MM.1S (cell line): Measurements from ENCODE around the gene KRT73.

ENCODE experiments used
- DNase-seq: peaks from one replicate; pipeline ENCODE4 v3.0.0-alpha.2; 2015
- H2AFZ ChIP-seq: fragments of 300-600 bp; sonication (generic); 2 replicates; pipeline ENCODE4 v1.6.0; 2016; ENCODE audit warnings: antibody characterized with exemption, low read length
- H3F3A ChIP-seq: fragments of 300-600 bp; sonication (generic); 2 replicates; pipeline ENCODE4 v1.6.1; 2016; ENCODE audit warnings: mild to moderate bottlenecking, antibody characterized with exemption, low read length, moderate library complexity, mixed read lengths; ENCODE audit not compliant: insufficient read depth
- H3K27ac ChIP-seq: fragments of 300-600 bp; sonication (generic); 2 replicates; pipeline ENCODE4 v1.5.1; 2016; ENCODE audit warnings: mild to moderate bottlenecking, low read length
- H3K27me3 ChIP-seq: fragments of 300-600 bp; sonication (generic); replicated peaks from 2 replicates; pipeline ENCODE4 v1.6.0; 2016; ENCODE audit warnings: low read length; ENCODE audit not compliant: insufficient read depth
- H3K36me3 ChIP-seq: fragments of 300-600 bp; sonication (generic); replicated peaks from 2 replicates; pipeline ENCODE4 v1.6.1; 2016; ENCODE audit warnings: mild to moderate bottlenecking, low read length, mixed read lengths; ENCODE audit not compliant: insufficient read depth
- H3K4me1 ChIP-seq: fragments of 300-600 bp; sonication (generic); 2 replicates; pipeline ENCODE4 v1.6.1; 2016; ENCODE audit warnings: low read length, mixed read lengths
- H3K4me2 ChIP-seq: fragments of 300-600 bp; sonication (generic); 2 replicates; pipeline ENCODE4 v1.6.0; 2016; ENCODE audit warnings: low read depth, low read length
- H3K4me3 ChIP-seq: fragments of 300-600 bp; sonication (generic); 2 replicates; pipeline ENCODE4 v1.5.1; 2016; ENCODE audit warnings: low read length, mixed read lengths
- H3K79me2 ChIP-seq: fragments of 300-600 bp; sonication (generic); 2 replicates; pipeline ENCODE4 v1.6.1; 2016; ENCODE audit warnings: mixed run types, low read length, mixed read lengths
- H3K9ac ChIP-seq: fragments of 300-600 bp; sonication (generic); 2 replicates; pipeline ENCODE4 v1.6.1; 2016; ENCODE audit warnings: low read length, mixed read lengths
- H3K9me2 ChIP-seq: fragments of 300-600 bp; sonication (generic); replicated peaks from 2 replicates; pipeline ENCODE4 v1.6.1; 2016; ENCODE audit warnings: mild to moderate bottlenecking, low read length, mixed read lengths; ENCODE audit not compliant: insufficient read depth
- H3K9me3 ChIP-seq: fragments of 300-600 bp; sonication (generic); replicated peaks from 2 replicates; pipeline ENCODE4 v1.6.1; 2016; ENCODE audit warnings: mild to moderate bottlenecking, low read length, mixed read lengths; ENCODE audit not compliant: insufficient read depth
- H4K20me1 ChIP-seq: fragments of 300-600 bp; sonication (generic); 2 replicates; pipeline ENCODE4 v1.6.1; 2016; ENCODE audit warnings: mild to moderate bottlenecking, low read length, moderate library complexity, mixed read lengths; ENCODE audit not compliant: insufficient read depth
- CTCF ChIP-seq: fragments of 300-600 bp; sonication (generic); IDR thresholded peaks from 2 replicates; pipeline ENCODE4 v1.5.1; 2016; ENCODE audit warnings: antibody characterized with exemption, low read length, mixed read lengths
- EZH2 ChIP-seq: fragments of 300-600 bp; sonication (generic); optimal IDR thresholded peaks from 2 replicates; pipeline ENCODE3; 2017; ENCODE audit warnings: low read depth, mild to moderate bottlenecking, antibody characterized with exemption, low read length, mixed read lengths
- EZH2phosphoT487 ChIP-seq: fragments of 300-600 bp; sonication (generic); IDR thresholded peaks from 2 replicates; pipeline ENCODE4 v1.6.1; 2018; ENCODE audit warnings: antibody characterized with exemption, low read length

The KRT73 gene

GRCh38 chr12:52648012-52648550, 29.7 kb upstream of the KRT73 start:
- Histone ChIP-seq H3K27ac (no peak overlapping the region), H3F3A (no peaks in the 10 kb centered on the region), H4K20me1 (no peaks in the 10 kb centered on the region), H3K36me3 (no peaks in the 10 kb centered on the region), H3K4me2 (no peak overlapping the region), H3K79me2 (no peaks in the 10 kb centered on the region), H3K9me2 (no peaks in the 10 kb centered on the region), H3K27me3 (peaks cover 43% of the 10 kb centered on the region), H3K9me3 (no peaks in the 10 kb centered on the region), H3K4me1 (no peaks in the 10 kb centered on the region), H3K4me3 (no peak overlapping the region), H3K9ac (no peak overlapping the region), H2AFZ (no peak overlapping the region)
- TF ChIP-seq EZH2phosphoT487 (no peak), EZH2 (no peak), CTCF (no peak)
- DNase-seq, result no peak

GRCh38 chr12:52647601-52648000, 29.2 kb upstream of the KRT73 start:
- DNase-seq, result no peak
- no peaks in the 10 kb centered on the region for H3K9me2 ChIP-seq
- no peaks in the 10 kb centered on the region for H3F3A ChIP-seq
- H3K4me3 ChIP-seq, result no peak overlapping the region
- no peaks in the 10 kb centered on the region for H3K9me3 ChIP-seq
- H3K79me2 ChIP-seq, result no peaks in the 10 kb centered on the region
- TF ChIP-seq CTCF, result no peak
- no peak for TF ChIP-seq EZH2
- TF ChIP-seq EZH2phosphoT487, result no peak
- no peak overlapping the region for H3K9ac ChIP-seq
- peaks cover 40% of the 10 kb centered on the region for H3K27me3 ChIP-seq
- no peak overlapping the region for H3K4me2 ChIP-seq
- H4K20me1 ChIP-seq, result no peaks in the 10 kb centered on the region
- no peak overlapping the region for H2AFZ ChIP-seq
- no peaks in the 10 kb centered on the region for H3K4me1 ChIP-seq
- H3K36me3 ChIP-seq, result no peaks in the 10 kb centered on the region
- no peak overlapping the region for H3K27ac ChIP-seq

GRCh38 chr12:52646613-52647012, 28.3 kb upstream of the KRT73 start:
- no peaks in the 10 kb centered on the region for H3K9me2 ChIP-seq

More at GRCh38 chr12:52646613-52647012, 28.3 kb upstream of the KRT73 start:
- Histone ChIP-seq H3K9me3 (no peaks in the 10 kb centered on the region), H3K9ac (no peak overlapping the region), H4K20me1 (no peaks in the 10 kb centered on the region), H3K36me3 (no peaks in the 10 kb centered on the region), H3K27ac (no peak overlapping the region), H3K4me1 (no peaks in the 10 kb centered on the region), H3K27me3 (peaks cover 32% of the 10 kb centered on the region), H3K4me2 (no peak overlapping the region), H2AFZ (no peak overlapping the region), H3F3A (no peaks in the 10 kb centered on the region), H3K4me3 (no peak overlapping the region), H3K79me2 (no peaks in the 10 kb centered on the region)
- TF ChIP-seq CTCF (no peak), EZH2 (no peak), EZH2phosphoT487 (no peak)
- no peak for DNase-seq
